Coronary artery (tissue), 2 donors: ENCODE data around the gene CARM1.
"Not testable (repeated sequence)": the region's sequence is repeated elsewhere in the genome, so short reads cannot be mapped to it uniquely, and the experiment has no call there.

Experiments
- DNase-seq: peaks from one replicate; pipeline ENCODE4 v3.0.0-alpha.2; 2017; ENCODE audit warnings: low spot score
- H3K27ac ChIP-seq, 2 donors: fragments of 200-600 bp; sonication (generic); one replicate each; pipeline ENCODE4 v1.5.1; 2016 to 2019
- H3K4me3 ChIP-seq: fragments of 200-600 bp; sonication (generic); 2 replicates; pipeline ENCODE4 v1.5.1; 2016; ENCODE audit warnings: mild to moderate bottlenecking, moderate library complexity
- CTCF ChIP-seq: fragments of 200-600 bp; sonication (generic); IDR thresholded peaks from one replicate; pipeline ENCODE4 v1.5.1; 2019; ENCODE audit warnings: antibody characterized with exemption

Gene CARM1

DNA sequence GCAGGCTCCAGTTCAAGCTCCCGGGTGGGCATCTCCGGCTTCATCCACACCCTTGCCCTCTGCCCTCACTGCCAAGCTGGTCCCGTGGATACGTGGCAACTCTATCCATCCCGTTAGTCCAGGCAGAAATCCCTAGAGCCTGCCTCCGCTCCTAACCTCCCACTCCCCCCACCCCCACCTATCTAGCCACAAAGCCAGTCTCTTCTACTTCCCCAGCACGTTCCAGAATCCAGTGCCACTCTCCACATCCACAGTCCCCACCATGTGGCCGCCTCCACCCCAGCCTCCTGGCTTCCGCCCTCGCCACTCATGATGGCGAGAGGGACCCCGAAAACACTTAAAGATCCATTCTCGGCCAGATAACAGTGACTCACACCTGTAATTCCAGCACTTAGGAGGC is 53.2 kb downstream of the CARM1 start:
- Histone ChIP-seq H3K4me3 (no peak overlapping the region), H3K27ac (no peak overlapping the region)
- no peak for DNase-seq
- no peak for TF ChIP-seq CTCF

- peak overlapping the region; percentile 91 for H3K4me3 ChIP-seq
- DNase-seq, result no peak
- H3K27ac ChIP-seq, result peak overlapping the region; percentile 83 to 93
- TF ChIP-seq CTCF, result no peak
These were observed 56.6 kb downstream of the CARM1 start for GRCh38 chr19:10927730-10928562.

DNA sequence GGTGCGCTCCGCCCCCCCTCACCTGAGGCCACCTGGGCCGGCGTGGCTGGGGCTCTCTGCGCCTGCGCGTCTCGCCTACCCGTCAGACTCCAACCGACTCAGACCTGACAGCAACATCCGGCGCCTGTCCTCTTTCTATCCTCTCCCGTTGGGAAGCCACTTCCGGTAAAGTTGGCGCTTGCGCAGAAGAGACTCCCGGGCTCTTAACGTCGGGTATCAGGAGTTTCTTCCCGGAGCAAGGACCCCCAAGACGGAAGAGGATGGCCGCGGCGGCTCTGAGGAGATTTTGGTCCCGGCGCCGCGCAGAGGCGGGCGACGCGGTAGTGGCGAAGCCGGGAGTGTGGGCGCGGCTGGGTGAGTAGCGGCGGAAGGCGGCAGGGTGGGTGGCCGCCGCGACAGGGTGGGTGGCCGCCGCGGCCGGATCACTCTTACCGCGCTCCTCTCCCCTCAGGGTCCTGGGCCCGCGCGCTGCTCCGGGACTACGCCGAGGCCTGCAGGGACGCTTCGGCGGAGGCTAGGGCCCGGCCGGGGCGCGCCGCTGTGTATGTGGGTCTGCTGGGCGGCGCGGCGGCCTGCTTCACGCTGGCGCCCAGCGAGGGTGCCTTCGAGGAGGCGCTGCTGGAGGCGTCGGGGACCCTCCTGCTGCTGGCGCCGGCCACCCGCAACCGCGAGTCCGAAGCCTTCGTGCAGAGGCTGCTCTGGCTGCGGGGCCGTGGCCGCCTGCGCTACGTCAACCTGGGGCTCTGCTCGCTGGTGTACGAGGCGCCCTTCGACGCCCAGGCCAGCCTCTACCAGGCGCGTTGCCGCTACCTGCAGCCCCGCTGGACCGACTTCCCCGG is 57.4 kb downstream of the CARM1 start, which contains the start of the genes TIMM29 and YIPF2:
Gene TIMM29 (plus strand): TSS at position 249 of the 839 bp plus-strand sequence. CDS start 12 bp downstream, at position 261.
Gene YIPF2 (minus strand): TSS at position 77 of the 839 bp plus-strand sequence. CDS start 229 bp downstream, outside the sequence.
- peak; percentile 98 for DNase-seq
- peak within 1 kb of the TSS; percentile 91 for H3K4me3 ChIP-seq
- peak within 1 kb of the TSS; percentile 83 to 93 for H3K27ac ChIP-seq
- no peak for TF ChIP-seq CTCF

GRCh38 chr19:10929402-10929794 is 58.0 kb downstream of the CARM1 start:
- no peak for TF ChIP-seq CTCF
- H3K4me3 ChIP-seq, result peak overlapping the region; percentile 91
- peak overlapping the region in 1 of 2 donors; percentile 93 for H3K27ac ChIP-seq
- DNase-seq, result no peak

DNA sequence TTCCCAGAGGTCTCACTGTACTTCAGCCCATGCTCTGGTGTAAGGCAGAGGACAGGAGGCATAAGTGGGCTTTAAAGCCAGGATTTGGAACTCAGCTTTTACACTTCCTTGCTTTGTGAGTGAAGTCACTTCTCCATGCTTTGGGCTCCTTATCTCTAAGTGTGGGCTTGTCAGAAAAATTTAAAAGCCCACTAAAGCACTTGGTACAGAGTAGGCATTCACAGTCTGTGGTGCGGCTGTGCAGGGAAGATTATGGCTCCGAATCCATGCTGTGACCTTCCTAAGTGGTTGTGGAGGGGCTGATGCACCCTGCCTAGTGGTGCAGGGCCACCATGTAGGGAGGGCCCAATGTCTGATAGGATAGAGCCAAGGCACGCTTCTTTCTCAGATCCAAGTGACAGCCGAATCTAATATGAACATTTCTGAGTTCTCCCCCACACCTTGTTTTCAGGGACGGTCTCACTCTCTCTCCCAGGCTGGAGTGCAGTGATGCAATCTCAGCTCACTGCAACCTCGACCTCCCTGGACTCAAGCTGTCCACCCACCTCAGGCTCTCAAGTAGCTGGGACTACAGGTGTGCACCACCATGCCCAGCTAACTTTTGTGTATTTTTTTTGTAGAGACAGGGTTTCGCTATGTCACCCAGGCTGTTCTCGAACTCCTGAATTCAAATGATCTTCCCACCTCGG is 64.2 kb downstream of the CARM1 start:
- DNase-seq, result no peak
- Histone ChIP-seq H3K4me3 (no peak overlapping the region), H3K27ac (no peak overlapping the region)
- TF ChIP-seq CTCF, result no peak

DNA sequence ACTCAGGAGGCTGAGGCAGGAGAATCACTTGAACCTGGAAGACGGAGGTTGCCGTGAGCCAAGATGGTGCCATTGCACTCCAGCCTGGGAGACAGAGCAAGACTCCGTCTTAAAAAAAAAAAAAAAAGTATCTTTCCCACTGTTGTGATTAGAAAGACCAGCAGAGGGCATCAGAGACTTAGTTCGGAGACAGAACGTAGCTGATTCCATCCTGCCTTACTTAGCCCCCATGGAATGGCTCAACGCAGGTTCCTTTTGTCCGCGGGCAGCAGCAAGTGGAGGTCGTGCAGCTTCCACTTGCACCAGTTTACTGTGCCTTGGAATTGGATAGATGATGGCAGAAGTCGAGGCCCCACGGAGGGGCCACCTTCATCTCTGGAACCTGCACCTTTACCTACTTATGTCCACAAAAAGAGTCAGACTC is 65.3 kb downstream of the CARM1 start:
- H3K4me3 ChIP-seq, result peak overlapping the region; percentile 40
- no peak for TF ChIP-seq CTCF
- DNase-seq, result no peak

DNA sequence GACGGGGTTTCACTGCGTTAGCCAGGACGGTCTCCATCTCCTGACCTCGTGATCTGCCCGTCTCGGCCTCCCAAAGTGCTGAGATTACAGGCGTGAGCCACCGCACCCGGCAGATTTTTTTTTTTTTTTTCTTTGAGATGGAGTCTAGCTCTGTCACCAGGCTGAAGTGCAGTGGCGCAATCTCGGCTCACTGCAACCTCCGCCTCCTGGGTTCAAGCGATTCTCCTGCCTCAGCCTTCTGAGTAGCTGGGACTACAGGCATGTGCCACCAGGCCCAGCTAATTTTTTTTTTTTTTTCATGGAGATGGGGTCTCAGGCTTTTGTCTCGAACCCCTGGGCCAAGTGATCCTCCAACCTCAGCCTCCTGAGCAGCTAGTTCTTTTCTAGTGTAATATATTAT is 70.3 kb downstream of the CARM1 start:
- H3K27ac ChIP-seq, DNase-seq, H3K4me3 ChIP-seq: not testable (repeated sequence)

More for the DNA sequence above, 65.3 kb downstream of the CARM1 start:
- H3K27ac ChIP-seq, result no peak overlapping the region

DNA sequence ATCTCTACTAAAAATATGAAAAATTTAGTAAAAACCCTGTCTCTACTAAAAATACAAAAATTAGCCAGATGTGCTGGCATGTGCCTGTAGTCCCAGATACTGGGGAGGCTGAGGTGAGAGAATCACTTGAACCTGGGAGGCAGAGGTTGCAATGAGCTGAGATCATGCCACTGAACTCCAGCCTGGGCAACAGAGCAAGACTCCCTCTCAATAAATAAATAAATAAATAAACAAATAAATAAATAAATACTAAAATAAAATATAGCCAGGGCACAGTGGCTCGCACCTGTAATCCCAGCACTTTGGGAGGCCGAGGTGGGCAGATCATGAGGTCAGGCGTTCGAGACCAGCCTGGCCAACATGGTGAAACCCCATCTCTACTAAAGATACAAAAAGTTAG is 72.1 kb downstream of the CARM1 start:
- not testable (repeated sequence) for H3K27ac ChIP-seq, H3K4me3 ChIP-seq, DNase-seq
